ENCODE measurements around the gene SH3PXD2A.

DNA sequence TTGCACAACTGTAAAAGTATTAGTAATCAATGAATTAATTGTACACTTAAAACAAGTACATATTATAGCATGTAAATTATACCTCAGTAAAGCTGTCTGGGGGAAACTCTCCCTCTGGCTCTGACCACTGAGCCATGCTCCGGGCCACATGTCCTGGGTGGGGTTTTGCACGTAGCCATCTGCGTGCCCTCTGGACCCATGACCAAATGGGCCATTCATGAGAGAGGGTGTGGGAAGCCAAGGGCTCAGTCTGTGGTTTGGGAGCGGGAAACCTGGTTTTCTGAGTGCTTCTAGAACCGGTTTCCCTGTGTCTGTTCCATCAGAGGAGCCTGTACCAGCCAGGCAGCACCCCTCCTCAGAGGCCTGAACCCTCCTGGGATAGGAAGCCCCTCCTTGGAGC lies 143.2 kb downstream of the SH3PXD2A start:
- TF ChIP-seq, protein P1, sequence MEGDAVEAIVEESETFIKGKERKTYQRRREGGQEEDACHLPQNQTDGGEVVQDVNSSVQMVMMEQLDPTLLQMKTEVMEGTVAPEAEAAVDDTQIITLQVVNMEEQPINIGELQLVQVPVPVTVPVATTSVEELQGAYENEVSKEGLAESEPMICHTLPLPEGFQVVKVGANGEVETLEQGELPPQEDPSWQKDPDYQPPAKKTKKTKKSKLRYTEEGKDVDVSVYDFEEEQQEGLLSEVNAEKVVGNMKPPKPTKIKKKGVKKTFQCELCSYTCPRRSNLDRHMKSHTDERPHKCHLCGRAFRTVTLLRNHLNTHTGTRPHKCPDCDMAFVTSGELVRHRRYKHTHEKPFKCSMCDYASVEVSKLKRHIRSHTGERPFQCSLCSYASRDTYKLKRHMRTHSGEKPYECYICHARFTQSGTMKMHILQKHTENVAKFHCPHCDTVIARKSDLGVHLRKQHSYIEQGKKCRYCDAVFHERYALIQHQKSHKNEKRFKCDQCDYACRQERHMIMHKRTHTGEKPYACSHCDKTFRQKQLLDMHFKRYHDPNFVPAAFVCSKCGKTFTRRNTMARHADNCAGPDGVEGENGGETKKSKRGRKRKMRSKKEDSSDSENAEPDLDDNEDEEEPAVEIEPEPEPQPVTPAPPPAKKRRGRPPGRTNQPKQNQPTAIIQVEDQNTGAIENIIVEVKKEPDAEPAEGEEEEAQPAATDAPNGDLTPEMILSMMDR (IDR thresholded peaks at IDR 0.05): no peak
- TF ChIP-seq EP300 (IDR thresholded peaks at IDR 0.05): no peak
